ENCODE data around the gene MGMT. TPM values are rescaled to one million over a fixed set of nuclear protein-coding genes. Genes with fewer than 3 reads are reported as not detected.

MGMT gene
- total RNA-seq, 2 experiments from 2014 or later = 24.6 to 26.0 TPM

- Mint-ChIP-seq H3K4me1 (ENCODE audit: low read depth) (no peaks in the 10 kb centered on the region), H3K9me3 (peaks cover 2% of the 10 kb centered on the region), H3K4me3 (no peak overlapping the region), H3K36me3 (ENCODE audit: low read depth) (peaks cover 31% of the 10 kb centered on the region), H3K27me3 (ENCODE audit: low read depth) (no peaks in the 10 kb centered on the region), H3K27ac (no peak overlapping the region)
- no peak for DNase-seq
- CTCF ChIA-PET = no interaction called here
- intact Hi-C loops (cut with micrococcal nuclease) = no loop called here
These were observed 78.2 kb downstream of the MGMT start for GRCh38 chr10:129545261-129545660.

GRCh38 chr10:129546106-129546505, 79.1 kb downstream of the MGMT start:
- H3K36me3 Mint-ChIP-seq (ENCODE audit: low read depth) = peaks cover 35% of the 10 kb centered on the region
- H3K4me3 Mint-ChIP-seq = no peak overlapping the region
- CTCF ChIA-PET = no interaction called here
- intact Hi-C loops (cut with micrococcal nuclease) = no loop called here
- H3K27ac Mint-ChIP-seq = no peak overlapping the region
- no peaks in the 10 kb centered on the region for H3K27me3 Mint-ChIP-seq (ENCODE audit: low read depth)
- no peaks in the 10 kb centered on the region for H3K4me1 Mint-ChIP-seq (ENCODE audit: low read depth)
- DNase-seq = no peak
- H3K9me3 Mint-ChIP-seq = peaks cover 3% of the 10 kb centered on the region

GRCh38 chr10:129547608-129548007, 80.6 kb downstream of the MGMT start:
- intact Hi-C loops (cut with micrococcal nuclease) = no loop called here
- Mint-ChIP-seq H3K9me3 (peaks cover 7% of the 10 kb centered on the region), H3K4me3 (no peak overlapping the region), H3K27me3 (ENCODE audit: low read depth) (no peaks in the 10 kb centered on the region), H3K27ac (no peak overlapping the region), H3K4me1 (ENCODE audit: low read depth) (no peaks in the 10 kb centered on the region), H3K36me3 (ENCODE audit: low read depth) (peaks cover 35% of the 10 kb centered on the region)
- DNase-seq = no peak
- CTCF ChIA-PET = no interaction called here

GRCh38 chr10:129548600-129548999, 81.6 kb downstream of the MGMT start:
- Mint-ChIP-seq H3K27me3 (ENCODE audit: low read depth) (no peaks in the 10 kb centered on the region), H3K36me3 (ENCODE audit: low read depth) (peaks cover 36% of the 10 kb centered on the region), H3K4me1 (ENCODE audit: low read depth) (no peaks in the 10 kb centered on the region), H3K27ac (no peak overlapping the region), H3K9me3 (peaks cover 7% of the 10 kb centered on the region), H3K4me3 (no peak overlapping the region)
- intact Hi-C loops (cut with micrococcal nuclease) = no loop called here
- DNase-seq = no peak
- CTCF ChIA-PET = no interaction called here

GRCh38 chr10:129550076-129550475, 83.0 kb downstream of the MGMT start:
- H3K9me3 Mint-ChIP-seq = peaks cover 7% of the 10 kb centered on the region

GRCh38 chr10:129550658-129551057, 83.6 kb downstream of the MGMT start:
- H3K9me3 Mint-ChIP-seq = peaks cover 7% of the 10 kb centered on the region
- H3K4me3 Mint-ChIP-seq = no peak overlapping the region

More at GRCh38 chr10:129550076-129550475, 83.0 kb downstream of the MGMT start:
- DNase-seq = no peak
- Mint-ChIP-seq H3K36me3 (ENCODE audit: low read depth) (peaks cover 46% of the 10 kb centered on the region), H3K4me1 (ENCODE audit: low read depth) (no peaks in the 10 kb centered on the region), H3K27ac (no peak overlapping the region), H3K4me3 (no peak overlapping the region), H3K27me3 (ENCODE audit: low read depth) (no peaks in the 10 kb centered on the region)
- CTCF ChIA-PET = no interaction called here
- intact Hi-C loops (cut with micrococcal nuclease) = no loop called here

GRCh38 chr10:129552119-129552518, 85.1 kb downstream of the MGMT start:
- Mint-ChIP-seq H3K36me3 (ENCODE audit: low read depth) (peaks cover 54% of the 10 kb centered on the region), H3K4me3 (no peak overlapping the region), H3K4me1 (ENCODE audit: low read depth) (no peaks in the 10 kb centered on the region), H3K9me3 (peaks cover 10% of the 10 kb centered on the region), H3K27me3 (ENCODE audit: low read depth) (no peaks in the 10 kb centered on the region), H3K27ac (no peak overlapping the region)
- intact Hi-C loops (cut with micrococcal nuclease) = no loop called here
- CTCF ChIA-PET = no interaction called here
- no peak for DNase-seq

More at GRCh38 chr10:129550658-129551057, 83.6 kb downstream of the MGMT start:
- CTCF ChIA-PET = no interaction called here
- no peak for DNase-seq
- Mint-ChIP-seq H3K36me3 (ENCODE audit: low read depth) (peaks cover 46% of the 10 kb centered on the region), H3K27me3 (ENCODE audit: low read depth) (no peaks in the 10 kb centered on the region), H3K27ac (no peak overlapping the region), H3K4me1 (ENCODE audit: low read depth) (no peaks in the 10 kb centered on the region)
- intact Hi-C loops (cut with micrococcal nuclease) = no loop called here

- CTCF ChIA-PET = no interaction called here
- H3K27ac Mint-ChIP-seq = no peak overlapping the region
- peaks cover 10% of the 10 kb centered on the region for H3K9me3 Mint-ChIP-seq
- H3K27me3 Mint-ChIP-seq (ENCODE audit: low read depth) = no peaks in the 10 kb centered on the region
- no peaks in the 10 kb centered on the region for H3K4me1 Mint-ChIP-seq (ENCODE audit: low read depth)
- no peak for DNase-seq
- H3K4me3 Mint-ChIP-seq = no peak overlapping the region
- H3K36me3 Mint-ChIP-seq (ENCODE audit: low read depth) = peaks cover 54% of the 10 kb centered on the region
- intact Hi-C loops (cut with micrococcal nuclease) = no loop called here
These were observed 86.9 kb downstream of the MGMT start for GRCh38 chr10:129553928-129554327.

GRCh38 chr10:129556316-129556715, 89.3 kb downstream of the MGMT start:
- Mint-ChIP-seq H3K36me3 (ENCODE audit: low read depth) (peaks cover 47% of the 10 kb centered on the region), H3K27me3 (ENCODE audit: low read depth) (no peaks in the 10 kb centered on the region), H3K4me3 (no peak overlapping the region), H3K27ac (no peak overlapping the region), H3K9me3 (peaks cover 5% of the 10 kb centered on the region), H3K4me1 (ENCODE audit: low read depth) (no peaks in the 10 kb centered on the region)
- CTCF ChIA-PET = no interaction called here
- intact Hi-C loops (cut with micrococcal nuclease) = no loop called here
- DNase-seq = no peak

- Mint-ChIP-seq H3K27ac (no peak overlapping the region), H3K9me3 (peaks cover 9% of the 10 kb centered on the region), H3K36me3 (ENCODE audit: low read depth) (peaks cover 43% of the 10 kb centered on the region), H3K27me3 (ENCODE audit: low read depth) (no peaks in the 10 kb centered on the region), H3K4me1 (ENCODE audit: low read depth) (no peaks in the 10 kb centered on the region), H3K4me3 (no peak overlapping the region)
- CTCF ChIA-PET = no interaction called here
- intact Hi-C loops (cut with micrococcal nuclease) = no loop called here
- no peak for DNase-seq
These were observed 93.3 kb downstream of the MGMT start for GRCh38 chr10:129560361-129560760.

GRCh38 chr10:129562487-129562886, 95.4 kb downstream of the MGMT start:
- Mint-ChIP-seq H3K27me3 (ENCODE audit: low read depth) (no peaks in the 10 kb centered on the region), H3K36me3 (ENCODE audit: low read depth) (peaks cover 50% of the 10 kb centered on the region), H3K4me1 (ENCODE audit: low read depth) (no peaks in the 10 kb centered on the region), H3K4me3 (no peak overlapping the region), H3K27ac (no peak overlapping the region), H3K9me3 (peaks cover 6% of the 10 kb centered on the region)
- no peak for DNase-seq
- intact Hi-C loops (cut with micrococcal nuclease) = no loop called here
- CTCF ChIA-PET = no interaction called here

GRCh38 chr10:129564923-129565322, 97.9 kb downstream of the MGMT start:
- Mint-ChIP-seq H3K27ac (no peak overlapping the region), H3K4me3 (no peak overlapping the region), H3K9me3 (peaks cover 8% of the 10 kb centered on the region), H3K36me3 (ENCODE audit: low read depth) (peaks cover 51% of the 10 kb centered on the region), H3K27me3 (ENCODE audit: low read depth) (no peaks in the 10 kb centered on the region), H3K4me1 (ENCODE audit: low read depth) (no peaks in the 10 kb centered on the region)
- CTCF ChIA-PET = no interaction called here
- intact Hi-C loops (cut with micrococcal nuclease) = no loop called here
- DNase-seq = no peak

- no peak overlapping the region for H3K4me3 Mint-ChIP-seq
- peaks cover 51% of the 10 kb centered on the region for H3K36me3 Mint-ChIP-seq (ENCODE audit: low read depth)
- CTCF ChIA-PET = no interaction called here
- no peak for DNase-seq
- H3K27ac Mint-ChIP-seq = no peak overlapping the region
- peaks cover 8% of the 10 kb centered on the region for H3K9me3 Mint-ChIP-seq
- H3K27me3 Mint-ChIP-seq (ENCODE audit: low read depth) = no peaks in the 10 kb centered on the region
- no peaks in the 10 kb centered on the region for H3K4me1 Mint-ChIP-seq (ENCODE audit: low read depth)
- intact Hi-C loops (cut with micrococcal nuclease) = no loop called here
These were observed 101.7 kb downstream of the MGMT start for GRCh38 chr10:129568583-129569344.

Data from activated naive CD4-positive, alpha-beta T cell treated with anti-CD3 and anti-CD28 coated beads for 36 hours (primary cell).